Coronary artery (tissue), 2 donors: ENCODE results near the gene ETV6.

Source experiments
- DNase-seq: peaks from one replicate; pipeline ENCODE4 v3.0.0-alpha.2; 2017; ENCODE audit warnings: low spot score
- H3K27ac ChIP-seq, 2 donors: fragments of 200-600 bp; sonication (generic); one replicate each; pipeline ENCODE4 v1.5.1; 2016 to 2019
- H3K4me3 ChIP-seq: fragments of 200-600 bp; sonication (generic); 2 replicates; pipeline ENCODE4 v1.5.1; 2016; ENCODE audit warnings: mild to moderate bottlenecking, moderate library complexity
- TF ChIP-seq, protein P1 (sequence below): fragments of 200-600 bp; sonication (generic); IDR thresholded peaks from one replicate; pipeline ENCODE4 v1.5.1; 2019; ENCODE audit warnings: antibody characterized with exemption

The ETV6 gene

GRCh38 chr12:11718768-11719253 lies 69.3 kb downstream of the ETV6 start:
- TF ChIP-seq, protein P1, sequence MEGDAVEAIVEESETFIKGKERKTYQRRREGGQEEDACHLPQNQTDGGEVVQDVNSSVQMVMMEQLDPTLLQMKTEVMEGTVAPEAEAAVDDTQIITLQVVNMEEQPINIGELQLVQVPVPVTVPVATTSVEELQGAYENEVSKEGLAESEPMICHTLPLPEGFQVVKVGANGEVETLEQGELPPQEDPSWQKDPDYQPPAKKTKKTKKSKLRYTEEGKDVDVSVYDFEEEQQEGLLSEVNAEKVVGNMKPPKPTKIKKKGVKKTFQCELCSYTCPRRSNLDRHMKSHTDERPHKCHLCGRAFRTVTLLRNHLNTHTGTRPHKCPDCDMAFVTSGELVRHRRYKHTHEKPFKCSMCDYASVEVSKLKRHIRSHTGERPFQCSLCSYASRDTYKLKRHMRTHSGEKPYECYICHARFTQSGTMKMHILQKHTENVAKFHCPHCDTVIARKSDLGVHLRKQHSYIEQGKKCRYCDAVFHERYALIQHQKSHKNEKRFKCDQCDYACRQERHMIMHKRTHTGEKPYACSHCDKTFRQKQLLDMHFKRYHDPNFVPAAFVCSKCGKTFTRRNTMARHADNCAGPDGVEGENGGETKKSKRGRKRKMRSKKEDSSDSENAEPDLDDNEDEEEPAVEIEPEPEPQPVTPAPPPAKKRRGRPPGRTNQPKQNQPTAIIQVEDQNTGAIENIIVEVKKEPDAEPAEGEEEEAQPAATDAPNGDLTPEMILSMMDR: no peak
- H3K4me3 ChIP-seq: no peak overlapping the region
- no peak for DNase-seq
- peak overlapping the region in 1 of 2 donors; percentile 55 for H3K27ac ChIP-seq

- peak; percentile 79 for DNase-seq
- TF ChIP-seq, protein P1: no peak
- Histone ChIP-seq H3K4me3 (peak overlapping the region; percentile 17), H3K27ac (peak overlapping the region in 1 of 2 donors; percentile 55)
These were observed 70.2 kb downstream of the ETV6 start for GRCh38 chr12:11719678-11720099.

GRCh38 chr12:11722071-11722470 lies 72.6 kb downstream of the ETV6 start:
- Histone ChIP-seq H3K27ac (peak overlapping the region in 1 of 2 donors; percentile 56), H3K4me3 (no peak overlapping the region)
- TF ChIP-seq, protein P1: no peak
- no peak for DNase-seq

GRCh38 chr12:11722578-11723138 lies 73.2 kb downstream of the ETV6 start:
- DNase-seq: no peak
- Histone ChIP-seq H3K27ac (peak overlapping the region in 1 of 2 donors; percentile 56), H3K4me3 (no peak overlapping the region)
- TF ChIP-seq, protein P1: no peak

GRCh38 chr12:11723993-11724392 lies 74.5 kb downstream of the ETV6 start:
- DNase-seq: no peak
- Histone ChIP-seq H3K4me3 (peak overlapping the region; percentile 6), H3K27ac (peak overlapping the region; percentile 14 to 57)
- TF ChIP-seq, protein P1: no peak

DNA sequence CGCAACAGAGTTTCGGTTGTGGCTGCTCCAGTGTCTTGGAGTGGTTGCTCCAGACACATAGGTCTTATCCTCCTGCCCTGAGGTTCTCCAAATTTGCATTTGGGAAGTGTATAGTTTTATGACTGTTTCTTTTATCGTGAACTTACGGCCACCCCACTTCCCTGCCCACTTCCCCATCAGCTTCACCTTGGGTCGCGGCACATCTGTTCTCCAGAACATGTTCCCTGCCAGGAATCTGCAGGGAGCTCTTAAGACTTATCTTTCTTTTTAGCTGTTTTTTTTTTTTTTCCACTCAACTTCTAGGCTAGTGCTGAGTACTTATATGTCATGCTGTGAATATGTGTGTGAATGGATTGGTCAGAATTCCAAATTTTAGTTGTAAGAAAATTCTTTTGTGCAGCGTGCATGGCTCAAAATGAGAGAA lies 75.4 kb downstream of the ETV6 start:
- DNase-seq: no peak
- TF ChIP-seq, protein P1: no peak
- Histone ChIP-seq H3K4me3 (peak overlapping the region; percentile 6), H3K27ac (peak overlapping the region in 1 of 2 donors; percentile 57)

GRCh38 chr12:11725686-11726085 lies 76.2 kb downstream of the ETV6 start:
- no peak for DNase-seq
- H3K4me3 ChIP-seq: no peak overlapping the region
- H3K27ac ChIP-seq: peak overlapping the region in 1 of 2 donors; percentile 8
- TF ChIP-seq, protein P1: no peak
